Colonic mucosa (tissue), 4 donors: ENCODE data around the gene TAF4. TPM values are rescaled to one million over a fixed set of nuclear protein-coding genes. Genes with fewer than 3 reads are reported as not detected.
A peak's percentile ranks its signal among the peaks of the same experiment; 100 is the strongest.

Experiments
- DNase-seq: peaks from one replicate; pipeline ENCODE4 v3.0.0-alpha.2; 2020
- H3K27ac ChIP-seq: fragments of 200-600 bp; one replicate; pipeline ENCODE4 v1.8.0; 2021
- H3K27me3 ChIP-seq: fragments of 200-600 bp; one replicate; pipeline ENCODE4 v1.8.0; 2021
- H3K36me3 ChIP-seq: fragments of 200-600 bp; one replicate; pipeline ENCODE4 v1.8.0; 2021
- H3K4me1 ChIP-seq: fragments of 200-600 bp; one replicate; pipeline ENCODE4 v1.8.0; 2021; ENCODE audit warnings: mild to moderate bottlenecking
- H3K4me3 ChIP-seq: fragments of 200-600 bp; one replicate; pipeline ENCODE4 v1.8.0; 2021
- H3K9ac ChIP-seq, 2 donors: one replicate each; pipeline ENCODE4 v1.7.0; 2013; ENCODE audit warnings: control low read depth in 2 of 2, low read depth in 2 of 2, low read length in 2 of 2
- H3K9me3 ChIP-seq: fragments of 200-600 bp; one replicate; pipeline ENCODE4 v1.8.0; 2021
- CTCF ChIP-seq: fragments of 200-600 bp; IDR thresholded peaks from one replicate; pipeline ENCODE4 v1.8.0; 2022; ENCODE audit warnings: antibody characterized with exemption, mild to moderate bottlenecking
- intact Hi-C: fragments of 100-400 bp; cut with DNase I; formaldehyde crosslinking; loops from one replicate; pipeline ENCODE4 v1.14.1; 2022
- total RNA-seq, 2 donors: library from RNA; stranded (reverse); fragmentation: NEBNext Ultra II Directional in 1 of 2; extraction: Animal tissue kit (Norgen Biotek cat#: 25700) in 1 of 2; gene quantifications; one replicate each; pipeline ENCODE4 v1.2.1, GENCODE V29; 2021
- donor health status: healthy.
- donor health status: DM: no; HTN: no; CAD: no.
- donor health status: DM: no; HTN: no; CAD: no.

Gene TAF4
- total RNA-seq, 2 donors from 2014 or later, result 17.4 to 27.3 TPM

- intact Hi-C loops, result no loop called here
- no peak for DNase-seq
- H3K27ac ChIP-seq, result no peak overlapping the region
- no peak overlapping the region for H3K4me3 ChIP-seq
- no peaks in the 10 kb centered on the region for H3K4me1 ChIP-seq
- no peak overlapping the region for H3K9ac ChIP-seq
- no peak for TF ChIP-seq CTCF
- H3K9me3 ChIP-seq, result no peaks in the 10 kb centered on the region
- H3K36me3 ChIP-seq, result no peaks in the 10 kb centered on the region
- H3K27me3 ChIP-seq, result no peaks in the 10 kb centered on the region
These were observed 37.9 kb downstream of the TAF4 start for GRCh38 chr20:62027698-62028321.

- Histone ChIP-seq H3K9ac (no peak overlapping the region), H3K9me3 (no peaks in the 10 kb centered on the region), H3K27me3 (no peaks in the 10 kb centered on the region), H3K4me1 (no peaks in the 10 kb centered on the region), H3K36me3 (no peaks in the 10 kb centered on the region), H3K4me3 (no peak overlapping the region), H3K27ac (no peak overlapping the region)
- DNase-seq, result no peak
- intact Hi-C loops, result no loop called here
- TF ChIP-seq CTCF, result no peak
These were observed 38.6 kb downstream of the TAF4 start for GRCh38 chr20:62027116-62027515.

GRCh38 chr20:62026564-62026856, 39.2 kb downstream of the TAF4 start:
- Histone ChIP-seq H3K27ac (no peak overlapping the region), H3K4me1 (no peaks in the 10 kb centered on the region), H3K4me3 (no peak overlapping the region), H3K9me3 (no peaks in the 10 kb centered on the region), H3K9ac (no peak overlapping the region), H3K36me3 (no peaks in the 10 kb centered on the region), H3K27me3 (no peaks in the 10 kb centered on the region)
- TF ChIP-seq CTCF, result no peak
- intact Hi-C loops, result no loop called here
- DNase-seq, result no peak

- Histone ChIP-seq H3K36me3 (no peaks in the 10 kb centered on the region), H3K27ac (no peak overlapping the region), H3K4me1 (no peaks in the 10 kb centered on the region), H3K9me3 (no peaks in the 10 kb centered on the region), H3K27me3 (no peaks in the 10 kb centered on the region), H3K9ac (peak overlapping the region in 1 of 2 donors; percentile 4), H3K4me3 (no peak overlapping the region)
- intact Hi-C loops, result no loop called here
- no peak for TF ChIP-seq CTCF
- DNase-seq, result no peak
These were observed 39.7 kb downstream of the TAF4 start for GRCh38 chr20:62025832-62026563.

GRCh38 chr20:62025394-62025793, 40.3 kb downstream of the TAF4 start:
- H3K9me3 ChIP-seq, result no peaks in the 10 kb centered on the region
- H3K9ac ChIP-seq, result no peak overlapping the region
- intact Hi-C loops, result no loop called here
- H3K36me3 ChIP-seq, result no peaks in the 10 kb centered on the region
- DNase-seq, result no peak
- H3K27ac ChIP-seq, result no peak overlapping the region
- H3K27me3 ChIP-seq, result no peaks in the 10 kb centered on the region
- no peak overlapping the region for H3K4me3 ChIP-seq
- H3K4me1 ChIP-seq, result no peaks in the 10 kb centered on the region
- TF ChIP-seq CTCF, result no peak
